HG02870 (cell line): ENCODE results near the gene CYFIP2.

ENCODE experiments used
- ATAC-seq: cut with Tn5 transposase; IDR thresholded peaks from one replicate; pipeline ENCODE4 v1.9.1; 2021; ENCODE audit warnings: mild to moderate bottlenecking, moderate library complexity; ENCODE audit not compliant: unreplicated experiment

The CYFIP2 gene

GRCh38 chr5:157285310-157286035 lies 19.6 kb downstream of the CYFIP2 start:
- no peak for ATAC-seq

- no peak for ATAC-seq
These were observed 20.9 kb downstream of the CYFIP2 start for GRCh38 chr5:157286761-157287211.

GRCh38 chr5:157288405-157289163 lies 22.7 kb downstream of the CYFIP2 start:
- no peak for ATAC-seq

GRCh38 chr5:157289164-157289819 lies 23.4 kb downstream of the CYFIP2 start:
- ATAC-seq: no peak

- ATAC-seq: no peak
These were observed 24.4 kb downstream of the CYFIP2 start for GRCh38 chr5:157290156-157290980.

GRCh38 chr5:157290981-157291711 lies 25.2 kb downstream of the CYFIP2 start:
- peak; percentile 68 for ATAC-seq

GRCh38 chr5:157292599-157292998 lies 26.7 kb downstream of the CYFIP2 start:
- ATAC-seq: no peak

- ATAC-seq: no peak
These were observed 28.6 kb downstream of the CYFIP2 start for GRCh38 chr5:157294407-157295091.

GRCh38 chr5:157295247-157295646 lies 29.3 kb downstream of the CYFIP2 start:
- ATAC-seq: no peak

GRCh38 chr5:157300564-157300963 lies 34.6 kb downstream of the CYFIP2 start:
- ATAC-seq: no peak

- no peak for ATAC-seq
These were observed 35.1 kb downstream of the CYFIP2 start for GRCh38 chr5:157301066-157301465.

- ATAC-seq: no peak
These were observed 37.1 kb downstream of the CYFIP2 start for GRCh38 chr5:157303023-157303422.

- ATAC-seq: no peak
These were observed 37.9 kb downstream of the CYFIP2 start for GRCh38 chr5:157303667-157304327.

GRCh38 chr5:157306081-157306480 lies 40.2 kb downstream of the CYFIP2 start:
- ATAC-seq: no peak

- no peak for ATAC-seq
These were observed 41.0 kb downstream of the CYFIP2 start for GRCh38 chr5:157306692-157307471.

- ATAC-seq: peak; percentile 38
These were observed 43.0 kb downstream of the CYFIP2 start for GRCh38 chr5:157308836-157309465.

- ATAC-seq: no peak
These were observed 43.9 kb downstream of the CYFIP2 start for GRCh38 chr5:157309796-157310195.

GRCh38 chr5:157311595-157311994 lies 45.7 kb downstream of the CYFIP2 start:
- ATAC-seq: no peak
